Raji (cell line): ENCODE data around the gene BMAL1.

Experiments
- POLR2A ChIP-seq: IDR thresholded peaks from 2 replicates; pipeline ENCODE4 v1.6.1; 2011; ENCODE audit warnings: low read depth, low read length, control low read depth; ENCODE audit not compliant: insufficient read depth

BMAL1 gene

GRCh38 chr11:13335319-13335718, 57.7 kb downstream of the BMAL1 start:
- TF ChIP-seq POLR2A: no peak

DNA sequence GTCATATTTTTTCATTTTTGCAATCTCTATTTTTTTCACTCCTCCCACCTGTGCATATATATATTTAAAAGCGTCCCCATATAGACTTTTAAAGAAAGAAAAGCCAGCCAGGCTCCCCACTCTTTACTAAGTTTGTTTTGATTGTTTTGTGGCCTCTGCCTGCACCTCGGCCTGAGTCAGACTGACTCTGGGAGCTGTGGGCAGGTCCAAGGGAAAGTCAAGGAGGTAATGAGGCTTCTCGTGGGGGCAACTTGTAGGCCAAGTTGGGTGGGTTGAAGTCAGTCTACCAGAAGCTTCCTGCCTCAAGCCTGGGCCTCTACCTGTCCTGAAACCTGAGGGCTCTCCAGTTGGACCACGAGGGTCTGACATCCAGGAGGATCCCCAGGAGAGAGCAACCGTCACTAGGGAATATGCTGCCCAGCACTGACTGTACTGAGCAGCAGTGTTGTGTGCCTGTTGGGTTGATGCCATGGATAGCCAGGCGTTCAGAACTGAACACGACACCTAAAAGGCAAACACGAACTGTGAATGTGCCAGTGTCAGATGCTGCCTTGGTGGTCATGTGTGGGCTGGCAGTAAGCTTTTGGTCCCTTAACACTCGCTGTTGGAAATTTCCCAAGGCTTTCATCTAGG, 58.8 kb downstream of the BMAL1 start:
- no peak for TF ChIP-seq POLR2A

- no peak for TF ChIP-seq POLR2A
Measured at GRCh38 chr11:13338019-13338426, 60.4 kb downstream of the BMAL1 start.

DNA sequence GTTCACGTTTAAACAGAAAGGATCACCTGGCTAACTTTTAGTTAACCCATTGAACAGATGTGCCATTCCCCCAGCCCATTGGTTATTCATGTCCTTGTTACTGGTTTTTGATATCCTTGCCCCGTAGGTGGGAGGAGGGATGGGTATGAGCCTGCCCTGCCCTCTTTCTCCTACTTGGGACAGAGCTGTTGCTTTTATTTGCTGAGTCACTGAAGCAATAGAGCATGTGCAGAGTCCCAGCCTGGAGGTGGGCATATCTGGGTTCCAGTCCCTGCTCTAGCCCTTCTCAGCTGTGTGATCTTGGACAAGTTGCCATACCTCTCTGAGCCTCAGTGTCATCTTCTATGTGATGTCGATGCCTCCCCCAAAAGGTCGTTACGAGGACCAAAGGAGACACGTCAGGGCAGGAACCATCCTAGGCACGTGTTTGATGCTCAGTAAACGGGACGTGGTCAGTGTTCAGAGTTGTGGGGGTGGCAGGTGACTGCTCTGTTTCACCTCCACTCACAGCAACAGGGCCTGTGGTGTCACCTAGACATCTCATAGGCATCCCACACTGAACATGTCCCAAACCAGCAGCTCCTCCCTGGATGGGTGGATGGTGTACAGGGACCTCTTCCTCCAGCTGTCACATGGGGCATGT, 61.0 kb downstream of the BMAL1 start:
- no peak for TF ChIP-seq POLR2A

GRCh38 chr11:13339195-13340153, 61.9 kb downstream of the BMAL1 start:
- TF ChIP-seq POLR2A: no peak

DNA sequence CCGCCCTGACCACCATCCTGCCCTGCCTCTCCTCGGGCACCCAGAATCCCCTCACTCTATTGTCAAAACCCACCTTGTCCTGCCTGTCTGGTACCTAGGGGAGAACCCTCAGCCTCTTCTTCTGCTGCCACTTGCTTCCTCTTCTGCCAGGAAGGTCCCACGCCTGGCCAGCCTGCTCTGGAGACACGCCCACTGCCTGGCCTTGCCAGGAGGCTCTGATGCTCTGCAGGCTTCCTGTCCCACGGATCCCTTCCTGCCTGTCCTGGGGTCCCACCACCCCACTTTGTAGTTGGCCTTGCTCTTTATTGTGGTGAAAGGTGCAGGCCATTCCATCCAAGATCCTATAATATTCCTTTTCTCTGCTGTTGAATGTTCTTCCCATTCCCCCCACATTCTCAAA, 63.4 kb downstream of the BMAL1 start:
- no peak for TF ChIP-seq POLR2A

- no peak for TF ChIP-seq POLR2A
Measured at GRCh38 chr11:13343067-13343466, 65.5 kb downstream of the BMAL1 start.

GRCh38 chr11:13343931-13344717, 66.5 kb downstream of the BMAL1 start:
- no peak for TF ChIP-seq POLR2A

DNA sequence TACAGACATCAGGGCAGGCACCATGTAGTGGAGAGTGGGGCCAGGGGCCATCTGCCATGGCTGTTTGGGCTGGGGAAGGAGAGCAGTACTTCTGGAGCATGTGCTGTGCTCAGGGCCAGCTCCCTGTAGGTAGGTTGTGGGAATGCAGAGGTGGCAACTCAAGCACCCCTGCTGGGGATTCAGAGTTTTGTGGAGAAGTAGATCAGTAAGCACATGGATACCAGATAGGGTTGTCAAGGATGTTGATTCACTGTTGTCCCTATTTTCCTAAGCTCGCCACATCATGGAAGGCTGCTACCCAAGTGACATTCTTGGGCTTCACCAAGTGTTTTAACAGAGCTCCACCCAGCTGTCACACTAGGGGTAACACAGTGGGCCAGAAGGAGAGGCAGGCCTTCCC, 67.2 kb downstream of the BMAL1 start:
- TF ChIP-seq POLR2A: no peak

DNA sequence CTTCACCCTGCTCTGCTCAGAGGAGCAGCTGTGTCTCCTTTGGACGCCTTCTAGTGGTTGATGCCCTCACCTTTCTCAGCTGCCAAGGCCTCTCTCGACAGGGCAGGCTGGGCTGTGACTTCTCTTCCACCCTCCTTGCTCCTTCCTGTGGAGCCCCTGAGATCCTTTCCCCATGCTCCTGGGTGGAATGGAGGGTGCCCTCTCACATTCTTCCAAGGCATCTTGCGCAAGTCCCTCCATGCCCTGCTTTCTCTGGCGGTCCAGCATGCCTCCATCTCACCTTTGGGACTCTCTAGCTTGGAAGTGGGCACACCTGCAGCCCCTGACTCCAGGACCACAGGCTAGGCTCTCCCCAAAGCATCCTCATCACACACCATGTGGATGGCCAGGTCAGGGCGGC, 68.9 kb downstream of the BMAL1 start:
- TF ChIP-seq POLR2A: no peak

GRCh38 chr11:13347901-13348300, 70.3 kb downstream of the BMAL1 start:
- no peak for TF ChIP-seq POLR2A

DNA sequence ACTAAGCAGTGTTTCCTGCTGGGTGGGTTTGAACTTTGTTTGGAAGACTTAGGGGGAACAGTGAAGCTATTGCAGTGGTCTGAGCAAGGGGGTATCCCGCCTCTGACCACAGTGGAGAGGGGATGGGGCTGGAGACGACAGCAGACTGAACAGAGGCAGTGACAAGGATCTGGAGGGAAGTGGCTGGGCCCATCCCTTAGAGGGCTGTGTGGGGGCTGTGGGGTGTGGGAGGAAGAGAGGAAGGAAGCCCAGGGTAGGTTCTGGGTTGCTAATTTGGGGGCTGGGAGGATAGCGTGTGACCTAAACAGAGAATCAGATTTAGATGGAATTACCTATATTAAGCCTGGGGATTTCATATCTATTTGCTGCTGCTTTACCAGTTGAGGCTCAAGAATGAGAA, 70.7 kb downstream of the BMAL1 start:
- no peak for TF ChIP-seq POLR2A

DNA sequence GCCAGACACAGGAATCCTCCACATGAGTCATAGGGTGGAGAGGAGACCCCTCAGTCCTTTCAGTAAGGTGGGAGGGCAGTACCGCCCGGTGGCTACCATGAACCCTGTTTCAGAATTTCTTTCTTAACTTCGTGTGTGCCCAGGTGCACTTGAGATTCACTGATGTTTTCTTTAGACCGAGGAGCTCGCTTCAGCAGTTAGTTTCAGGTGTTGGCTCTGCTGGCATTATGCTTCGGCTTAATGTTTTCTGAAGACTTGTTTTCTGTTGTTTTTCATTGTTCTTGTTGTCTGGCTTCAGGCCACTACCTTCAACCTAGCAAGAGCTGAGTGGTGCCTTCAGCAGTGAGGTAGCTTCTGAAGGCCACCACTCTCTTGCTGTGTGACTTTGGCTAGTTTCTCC, 71.5 kb downstream of the BMAL1 start:
- no peak for TF ChIP-seq POLR2A

GRCh38 chr11:13349581-13349980, 72.0 kb downstream of the BMAL1 start:
- no peak for TF ChIP-seq POLR2A

DNA sequence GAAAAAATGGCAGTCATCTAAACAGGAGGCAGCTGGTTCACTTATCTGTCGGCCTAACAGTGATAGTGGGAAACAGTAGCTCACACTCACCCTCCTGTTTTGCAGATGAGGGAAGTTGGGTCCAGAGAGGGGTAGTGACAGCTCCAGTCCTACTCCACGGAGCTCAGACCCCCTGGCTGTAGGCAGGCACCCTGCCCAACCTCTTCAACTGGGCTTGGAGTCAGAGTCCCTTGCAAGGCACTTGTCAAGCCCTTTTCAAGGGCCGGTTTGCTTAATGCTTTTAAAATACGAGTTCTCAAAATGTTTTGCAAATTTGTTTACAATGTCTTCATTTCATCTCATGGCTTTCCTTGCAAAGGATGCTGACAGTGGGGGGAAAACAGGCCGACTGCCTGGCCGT, 75.1 kb downstream of the BMAL1 start:
- TF ChIP-seq POLR2A: no peak

GRCh38 chr11:13354335-13354734, 76.7 kb downstream of the BMAL1 start:
- TF ChIP-seq POLR2A: no peak

GRCh38 chr11:13355191-13355590, 77.6 kb downstream of the BMAL1 start:
- no peak for TF ChIP-seq POLR2A
